Measurements from ENCODE around the gene TNS3.

Gene TNS3

GRCh38 chr7:47526466-47526865, 55.4 kb downstream of the TNS3 start:
- Histone ChIP-seq H3K4me3 (no peak overlapping the region), H3K27me3 (no peaks in the 10 kb centered on the region), H3K4me1 (peaks cover 0 to 21% (median 2%) of the 10 kb centered on the region in 10 experiments; a peak in 7 of 20 replicates), H4K20me1 (peaks cover 0 to 62% (median 0%) of the 10 kb centered on the region in 11 experiments; a peak in 6 of 22 replicates), H3K36me3 (peaks cover 41 to 87% (median 73%) of the 10 kb centered on the region in 11 experiments), H3K9ac (no peak overlapping the region), H3K4me2 (no peak overlapping the region), H3K27ac (0 out of 22 replicates have a peak overlapping the region, but pooled peaks of 1 of the 11 experiments have one; percentile 12), H3K9me3 (replicated peaks in 1 of 11) (peaks cover 0 to 21% (median 4%) of the 10 kb centered on the region in 11 experiments; a peak in 12 of 22 replicates)
- TF ChIP-seq Cebpa-rat (IDR thresholded peaks at IDR 0.05) = no peak

GRCh38 chr7:47525066-47525623, 56.8 kb downstream of the TNS3 start:
- no peak overlapping the region for H3K9ac ChIP-seq
- H3K27me3 ChIP-seq = no peaks in the 10 kb centered on the region
- H3K4me1 ChIP-seq = peaks cover 0 to 34% (median 12%) of the 10 kb centered on the region in 10 experiments; a peak in 12 of 20 replicates
- H3K4me3 ChIP-seq = no peak overlapping the region
- peaks cover 0 to 53% (median 0%) of the 10 kb centered on the region in 11 experiments; a peak in 6 of 22 replicates for H4K20me1 ChIP-seq
- H3K9me3 ChIP-seq (replicated peaks in 1 of 11) = peaks cover 0 to 15% (median 4%) of the 10 kb centered on the region in 11 experiments; a peak in 7 of 22 replicates
- H3K36me3 ChIP-seq = peaks cover 41 to 93% (median 73%) of the 10 kb centered on the region in 11 experiments
- no peak overlapping the region for H3K4me2 ChIP-seq
- TF ChIP-seq Cebpa-rat (IDR thresholded peaks at IDR 0.05) = no peak
- H3K27ac ChIP-seq = no peak overlapping the region

GRCh38 chr7:47523401-47523800, 58.5 kb downstream of the TNS3 start:
- H3K36me3 ChIP-seq = peaks cover 42 to 90% (median 56%) of the 10 kb centered on the region in 11 experiments

DNA sequence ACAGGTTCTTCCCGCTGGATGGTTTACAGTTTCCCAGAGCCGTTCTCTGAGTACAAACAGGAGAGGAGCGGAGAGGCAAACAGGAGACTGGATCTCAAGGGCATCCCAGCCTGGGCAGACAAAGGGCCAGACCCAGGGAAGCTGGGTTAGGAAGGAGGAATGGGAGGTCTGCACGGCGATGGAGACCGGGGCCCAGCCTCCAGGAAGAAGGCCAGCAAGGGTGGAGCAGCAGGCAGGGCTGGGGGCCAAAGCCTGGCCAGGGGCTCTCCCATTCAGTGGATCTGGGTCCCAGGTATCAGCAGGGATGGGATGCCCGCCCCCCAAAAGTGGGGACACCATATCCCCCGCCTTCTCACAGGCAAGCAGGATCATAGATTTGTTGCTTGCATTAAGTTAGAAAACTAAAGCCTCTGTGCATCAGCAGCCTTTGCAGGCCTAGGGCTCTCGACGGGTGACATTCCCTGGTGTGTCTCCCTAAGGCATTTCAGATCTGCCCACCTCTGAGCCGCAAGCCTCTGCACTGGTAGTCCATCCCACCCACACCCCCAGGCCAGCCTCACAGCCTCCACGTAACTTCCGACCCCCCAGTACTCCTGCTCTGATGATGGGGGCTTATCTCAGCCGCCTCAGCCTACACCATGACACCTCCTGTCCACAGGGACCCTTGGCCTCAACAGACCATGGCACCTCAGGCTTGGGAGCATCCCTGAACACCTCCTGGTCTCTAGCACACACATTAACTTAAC, 59.9 kb downstream of the TNS3 start:
- Histone ChIP-seq H3K27ac (peak overlapping the region in 2 of 11 experiments; percentile 65 to 67; a peak in 4 of 22 replicates), H3K9ac (peak overlapping the region in 2 of 11 experiments; percentile 56 to 61; a peak in 3 of 22 replicates), H4K20me1 (peaks cover 0 to 31% (median 0%) of the 10 kb centered on the region in 11 experiments; a peak in 6 of 22 replicates), H3K4me3 (no peak overlapping the region), H3K9me3 (replicated peaks in 1 of 11) (peaks cover 0 to 11% (median 0%) of the 10 kb centered on the region in 11 experiments; a peak in 3 of 22 replicates), H3K4me2 (peak overlapping the region in 3 of 11 experiments; percentile 64 to 86 (median 79); a peak in 6 of 22 replicates), H3K27me3 (no peaks in the 10 kb centered on the region), H3K4me1 (peaks cover 11 to 66% (median 20%) of the 10 kb centered on the region in 10 experiments; a peak in 17 of 20 replicates), H3K36me3 (peaks cover 29 to 89% (median 42%) of the 10 kb centered on the region in 11 experiments; a peak in 20 of 22 replicates)
- TF ChIP-seq Cebpa-rat (IDR thresholded peaks at IDR 0.05) = no peak

More at GRCh38 chr7:47523401-47523800, 58.5 kb downstream of the TNS3 start:
- H3K4me3 ChIP-seq = no peak overlapping the region
- peaks cover 0 to 11% (median 0%) of the 10 kb centered on the region in 11 experiments; a peak in 3 of 22 replicates for H3K9me3 ChIP-seq (replicated peaks in 1 of 11)
- peaks cover 0 to 37% (median 0%) of the 10 kb centered on the region in 11 experiments; a peak in 6 of 22 replicates for H4K20me1 ChIP-seq
- peaks cover 0 to 52% (median 16%) of the 10 kb centered on the region in 10 experiments; a peak in 12 of 20 replicates for H3K4me1 ChIP-seq
- no peaks in the 10 kb centered on the region for H3K27me3 ChIP-seq
- no peak overlapping the region for H3K27ac ChIP-seq
- H3K9ac ChIP-seq = no peak overlapping the region
- TF ChIP-seq Cebpa-rat (IDR thresholded peaks at IDR 0.05) = no peak
- H3K4me2 ChIP-seq = peak overlapping the region in 1 of 11 experiments; percentile 29; a peak in 1 of 22 replicates

GRCh38 chr7:47521011-47521795, 60.7 kb downstream of the TNS3 start:
- H3K4me3 ChIP-seq = no peak overlapping the region
- peaks cover 25 to 89% (median 39%) of the 10 kb centered on the region in 11 experiments; a peak in 20 of 22 replicates for H3K36me3 ChIP-seq
- peak overlapping the region in 3 of 11 experiments; percentile 46 to 67 (median 65); a peak in 6 of 22 replicates for H3K27ac ChIP-seq
- TF ChIP-seq Cebpa-rat (IDR thresholded peaks at IDR 0.05) = no peak
- H4K20me1 ChIP-seq = peaks cover 0 to 31% (median 0%) of the 10 kb centered on the region in 11 experiments; a peak in 6 of 22 replicates
- peak overlapping the region in 4 of 11 experiments; percentile 19 to 61 (median 52); a peak in 5 of 22 replicates for H3K9ac ChIP-seq
- no peaks in the 10 kb centered on the region for H3K27me3 ChIP-seq
- peaks cover 0 to 11% (median 0%) of the 10 kb centered on the region in 11 experiments; a peak in 3 of 22 replicates for H3K9me3 ChIP-seq (replicated peaks in 1 of 11)
- H3K4me1 ChIP-seq = peaks cover 11 to 73% (median 22%) of the 10 kb centered on the region in 10 experiments; a peak in 17 of 20 replicates
- H3K4me2 ChIP-seq = peak overlapping the region in 5 of 11 experiments; percentile 48 to 86 (median 69); a peak in 10 of 22 replicates

- Histone ChIP-seq H3K9me3 (replicated peaks in 1 of 11) (peaks cover 0 to 11% (median 0%) of the 10 kb centered on the region in 11 experiments; a peak in 3 of 22 replicates), H3K27me3 (no peaks in the 10 kb centered on the region), H3K9ac (peak overlapping the region in 4 of 11 experiments; percentile 19 to 69 (median 52); a peak in 6 of 22 replicates), H3K27ac (peak overlapping the region in 6 of 11 experiments; percentile 26 to 67 (median 52); a peak in 10 of 22 replicates), H4K20me1 (peaks cover 0 to 32% (median 0%) of the 10 kb centered on the region in 11 experiments; a peak in 6 of 22 replicates), H3K36me3 (peaks cover 17 to 87% (median 36%) of the 10 kb centered on the region in 11 experiments; a peak in 20 of 22 replicates), H3K4me3 (no peak overlapping the region), H3K4me2 (peak overlapping the region in 5 of 11 experiments; percentile 48 to 86 (median 69); a peak in 10 of 22 replicates), H3K4me1 (peaks cover 11 to 81% (median 23%) of the 10 kb centered on the region in 10 experiments; a peak in 17 of 20 replicates)
- no peak; a peak in 1 of 22 replicates for TF ChIP-seq Cebpa-rat (IDR thresholded peaks at IDR 0.05)
Measured at GRCh38 chr7:47520406-47520805, 61.5 kb downstream of the TNS3 start.

DNA sequence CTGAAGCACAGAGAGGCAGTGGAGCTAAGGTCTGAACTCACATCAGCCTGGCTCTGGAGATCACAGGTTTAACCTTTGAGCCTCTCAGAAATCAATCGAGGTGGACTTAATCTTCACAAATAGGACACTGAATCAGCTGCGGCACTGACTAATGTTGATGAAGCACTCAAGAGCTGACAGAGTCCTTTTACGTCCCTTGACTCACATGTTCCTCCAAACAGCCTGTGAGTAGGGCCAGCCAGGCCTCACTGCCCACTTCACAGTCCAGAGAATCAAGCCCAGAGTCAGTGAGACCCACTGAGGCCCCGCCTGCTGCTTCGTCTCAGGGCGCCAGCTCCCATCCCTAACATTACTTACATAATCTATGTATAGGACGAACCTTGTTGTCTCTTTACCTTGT, 63.1 kb downstream of the TNS3 start:
- peak overlapping the region in 4 of 11 experiments; percentile 2 to 67 (median 37); a peak in 4 of 22 replicates for H3K27ac ChIP-seq
- peak overlapping the region in 3 of 11 experiments; percentile 64 to 86 (median 79); a peak in 5 of 22 replicates for H3K4me2 ChIP-seq
- peak overlapping the region in 1 of 11 experiments; percentile 29; a peak in 1 of 22 replicates for H3K9ac ChIP-seq
- peaks cover 11 to 97% (median 31%) of the 10 kb centered on the region in 10 experiments; a peak in 17 of 20 replicates for H3K4me1 ChIP-seq
- no peak for TF ChIP-seq Cebpa-rat (IDR thresholded peaks at IDR 0.05)
- peaks cover 0 to 6% (median 0%) of the 10 kb centered on the region in 11 experiments; a peak in 3 of 22 replicates for H3K9me3 ChIP-seq (replicated peaks in 1 of 11)
- peaks cover 4 to 73% (median 24%) of the 10 kb centered on the region in 11 experiments; a peak in 17 of 22 replicates for H3K36me3 ChIP-seq
- peaks cover 0 to 31% (median 6%) of the 10 kb centered on the region in 11 experiments; a peak in 9 of 22 replicates for H4K20me1 ChIP-seq
- H3K27me3 ChIP-seq = no peaks in the 10 kb centered on the region
- no peak overlapping the region for H3K4me3 ChIP-seq
